K562 (cell line): ENCODE measurements around the gene TNFSF15. TPM values are rescaled to one million over a fixed set of nuclear protein-coding genes. Genes with fewer than 3 reads are reported as not detected.
A peak's percentile ranks its signal among the peaks of the same experiment; 100 is the strongest.

Experiments used
- ATAC-seq: fragments of 200-7000 bp; cut with Tn5 transposase; 3 replicates; pipeline ENCODE4 v1.9.1; 2020; ENCODE audit warnings: moderate library complexity
- BruUV-seq: library from RNA; stranded (reverse); fragments of 400-500 nt; replicated peaks from 2 replicates; lab custom pipeline; 2021; lab: Mats Ljungman, UMichigan
- CTCF ChIA-PET: fragments of 300-600 bp; formaldehyde crosslinking; extraction: SDS; loops from one replicate; lab custom pipeline; 2021; ENCODE audit warnings: low intra/inter-chr PET ratio; lab: Yijun Ruan, JAX
- POLR2A ChIA-PET: fragments of 300-600, 350-650 bp; sonication (Branson Sonifier 250); formaldehyde crosslinking; extraction: SDS; loops from one replicate; lab custom pipeline; 2021; ENCODE audit warnings: antibody characterized with exemption, inconsistent platforms; lab: Yijun Ruan, JAX
- DNase-seq, 4 experiments: peaks; one replicate each; pipeline versions ENCODE4 v3.0.0 to v3.0.0-alpha.2; 2011 to 2018; ENCODE audit warnings: low spot score in 3 of 4, mixed read lengths in 3 of 4; ENCODE audit errors: extremely low read depth in 1 of 4
- FAIRE-seq: peaks from 2 replicates; lab custom pipeline; 2011; peaks lifted over from hg19 to GRCh38; lab: Jason Lieb, UNC
- H2AFZ ChIP-seq: 2 replicates; pipeline ENCODE4 v1.6.0; 2011; ENCODE audit warnings: low read depth, low read length, control low read depth, inconsistent platforms
- H3K27ac ChIP-seq: fragments of 200-600 bp; 3 replicates; pipeline ENCODE4 v1.8.0; 2011; ENCODE audit warnings: low read depth, mild to moderate bottlenecking, control low read depth, inconsistent platforms, low read length, moderate library complexity, mixed read lengths; ENCODE audit errors: extremely low read depth
- H3K27me3 ChIP-seq, 2 experiments: fragments of 300-600 bp in 1 of 2; 2 replicates in 1 of 2; 3 replicates in 1 of 2; pipeline versions ENCODE4 v1.6.0 to v1.8.0; 2011; ENCODE audit warnings: inconsistent platforms in 2 of 2, low read length in 2 of 2, mild to moderate bottlenecking in 1 of 2, mixed read lengths in 1 of 2, moderate library complexity in 1 of 2; ENCODE audit not compliant: control insufficient read depth in 2 of 2, insufficient read depth in 2 of 2
- H3K36me3 ChIP-seq: fragments of 300-600 bp; 3 replicates; pipeline ENCODE4 v1.8.0; 2011; ENCODE audit warnings: mild to moderate bottlenecking, low read length, inconsistent platforms; ENCODE audit not compliant: control insufficient read depth, insufficient read depth
- H3K4me1 ChIP-seq, 2 experiments: fragments of 200-600 bp in 1 of 2; replicated peaks in 1 of 2; 2 replicates in 1 of 2; 3 replicates in 1 of 2; pipeline versions ENCODE4 v1.5.1 to v1.8.0; 2011; ENCODE audit warnings: inconsistent platforms in 2 of 2, low read length in 2 of 2, mild to moderate bottlenecking in 1 of 2, mixed read lengths in 1 of 2, moderate library complexity in 1 of 2; ENCODE audit not compliant: control insufficient read depth in 2 of 2, insufficient read depth in 2 of 2
- H3K4me2 ChIP-seq: 2 replicates; pipeline ENCODE4 v1.6.1; 2011; ENCODE audit warnings: low read length, control low read depth, inconsistent platforms, mixed read lengths; ENCODE audit not compliant: insufficient read depth
- H3K4me3 ChIP-seq: fragments of 200-600 bp; sonication (generic), shearing (Covaris generic); 2 replicates; pipeline ENCODE4 v1.5.1; 2016; ENCODE audit warnings: control low read depth, inconsistent platforms
- H3K79me2 ChIP-seq: fragments of 200-600 bp; 3 replicates; pipeline ENCODE4 v1.8.0; 2011; ENCODE audit warnings: low read length, inconsistent platforms; ENCODE audit not compliant: control insufficient read depth, insufficient read depth
- H3K9ac ChIP-seq, 2 experiments: 2 replicates each; pipeline versions ENCODE4 v1.6.0 to v1.6.1; 2011; ENCODE audit warnings: low read depth in 2 of 2, low read length in 2 of 2, control low read depth in 1 of 2, inconsistent platforms in 1 of 2, mild to moderate bottlenecking in 1 of 2, mixed read lengths in 1 of 2; ENCODE audit not compliant: insufficient read depth in 1 of 2
- H3K9me1 ChIP-seq: one replicate; pipeline ENCODE4 v1.6.0; 2011; ENCODE audit warnings: inconsistent platforms, mild to moderate bottlenecking, low read length, moderate library complexity; ENCODE audit not compliant: control insufficient read depth, insufficient read depth
- H3K9me3 ChIP-seq: replicated peaks from 2 replicates; pipeline ENCODE4 v1.5.1; 2011; ENCODE audit warnings: low read depth, low read length, inconsistent platforms; ENCODE audit not compliant: control insufficient read depth, insufficient read depth
- H4K20me1 ChIP-seq: replicated peaks from 2 replicates; pipeline ENCODE4 v1.6.1; 2011; ENCODE audit warnings: low read length, inconsistent platforms, mixed read lengths; ENCODE audit not compliant: control insufficient read depth, insufficient read depth
- C11orf30 ChIP-seq: fragments of 450-650 bp; IDR thresholded peaks from 2 replicates; pipeline ENCODE4 v1.6.1; 2016; ENCODE audit warnings: low read depth, mild to moderate bottlenecking
- GTF2B ChIP-seq: IDR thresholded peaks from 2 replicates; pipeline ENCODE4 v1.6.1; 2011; ENCODE audit not compliant: insufficient read length; ENCODE audit errors: extremely low read depth
- PHF20 ChIP-seq: fragments of 450-650 bp; IDR thresholded peaks from 2 replicates; pipeline ENCODE4 v1.6.1; 2018; ENCODE audit not compliant: partially characterized antibody
- PTBP1 ChIP-seq: fragments of 200-400 bp; formaldehyde crosslinking; IDR thresholded peaks from 2 replicates; pipeline ENCODE4 v1.6.1; 2017; ENCODE audit warnings: low read depth, low read length
- ZBTB40 ChIP-seq, 2 experiments: fragments of 450-650 bp in 1 of 2; sonication (generic) in 1 of 2; formaldehyde crosslinking in 1 of 2; IDR thresholded peaks; 2 replicates each; pipeline versions ENCODE4 v1.7.1 to v1.9.0; 2016 to 2022; ENCODE audit warnings: inconsistent platforms in 1 of 2, mild to moderate bottlenecking in 1 of 2, missing genetic modification reagents in 1 of 2
- ZMIZ1 ChIP-seq, 2 experiments: fragments of 150-350 bp in 1 of 2; IDR thresholded peaks; 2 replicates each; pipeline ENCODE4 v1.6.1; 2012 to 2016; ENCODE audit warnings: low read depth in 2 of 2, low read length in 2 of 2, mild to moderate bottlenecking in 1 of 2, moderate library complexity in 1 of 2
- WGBS: fragments of 100-300 bp; shearing (Covaris generic); methylation state at CpG from one replicate; pipeline ENCODE4 v1.1.6; 2016; ENCODE audit warnings: low coverage, mixed read lengths; ENCODE audit not compliant: insufficient coverage; ENCODE audit errors: missing lambda C conversion rate; 5-methylcytosine and 5-hydroxymethylcytosine counted together
- in situ Hi-C: fragments of 300-500 bp; cut with MboI; formaldehyde crosslinking; loops from 4 replicates; pipeline ENCODE4 v1.15.0; 2018; ENCODE audit warnings: inconsistent platforms, mixed read lengths
- intact Hi-C: fragments of 100-400 bp; cut with micrococcal nuclease; formaldehyde crosslinking; loops from 2 replicates; pipeline ENCODE4 v1.14.2; 2022
- polyA plus RNA-seq, 8 experiments: library from polyadenylated mRNA; depleted of rRNA in 4 of 8; stranded (reverse) in 5 of 8; unstranded in 3 of 8; fragments of >200 nt; fragmentation: Nextera tagmentation in 2 of 8; fragmentation: Illumina TruSeq in 1 of 8; extraction: Ambion mirVana in 2 of 8; extraction: Trizol in 1 of 8; gene quantifications; 2 replicates each; pipeline versions ENCODE4 v1.2.1 to v1.2.3, GENCODE V29; 2011 to 2014; ENCODE audit warnings: inconsistent platforms in 1 of 8, missing spikeins in 1 of 8
- total RNA-seq, 7 experiments: library from RNA; depleted of rRNA in 6 of 7; stranded (reverse); fragments of >200 nt in 6 of 7; fragmentation: Illumina TruSeq in 2 of 7; extraction: Trizol in 2 of 7; gene quantifications; 2 replicates each; pipeline versions ENCODE4 v1.2.1 to v1.2.3, GENCODE V29; 2011 to 2021; ENCODE audit warnings: low replicate concordance in 1 of 7

TNFSF15 gene
- total and polyA plus RNA-seq, 9 of the 15 experiments (the other 6 are each of a cell fraction or from before 2014, with no cell fraction given) = not detected

- TF ChIP-seq PTBP1 (peak; percentile 88; the same call in 1 of the 2 replicates), GTF2B (no peak), ZMIZ1 (IDR thresholded peaks at IDR 0.05; ENCODE audit: low read depth in 2 of 2, low read length in 2 of 2) (no peak), ZBTB40 (IDR thresholded peaks at IDR 0.05) (no peak), ZBTB40 (CRISPR knock-in tag; IDR thresholded peaks at IDR 0.05) (no peak), PHF20 (no peak), C11orf30 (no peak)
- ChIA-PET POLR2A (no interaction called here), CTCF (no interaction called here)
- Histone ChIP-seq H3K27ac (no peak overlapping the region), H3K9me3 (no peaks in the 10 kb centered on the region), H3K4me3 (no peak overlapping the region), H3K9ac (no peak overlapping the region), H4K20me1 (no peaks in the 10 kb centered on the region), H3K9me1 (no peaks in the 10 kb centered on the region), H2AFZ (no peak overlapping the region), H3K79me2 (no peaks in the 10 kb centered on the region), H3K4me1 (no peaks in the 10 kb centered on the region), H3K27me3 (no peaks in the 10 kb centered on the region), H3K36me3 (no peaks in the 10 kb centered on the region), H3K4me2 (no peak overlapping the region)
- in situ Hi-C loops (no loop called here), intact Hi-C loops (no loop called here)
- DNase-seq (no peak), ATAC-seq (no peak), FAIRE-seq (no peak)
- 4% methylated on average over 6 of the region's 7 CpGs for WGBS
- BruUV-seq = no TSS peak
Observed at GRCh38 chr9:114854736-114855355, 49.0 kb upstream of the TNFSF15 start.
